HG03025 (cell line): Measurements from ENCODE around the gene CEP68.
"Not testable (repeated sequence)": the region's sequence is repeated elsewhere in the genome, so short reads cannot be mapped to it uniquely, and the experiment has no call there.

ENCODE experiments used
- ATAC-seq: cut with Tn5 transposase; IDR thresholded peaks from one replicate; pipeline ENCODE4 v1.9.1; 2021; ENCODE audit warnings: mild to moderate bottlenecking, moderate library complexity; ENCODE audit not compliant: unreplicated experiment, low FRiP score

CEP68 gene

GRCh38 chr2:65056215-65057053, at the start of gene CEP68:
Gene CEP68, plus strand, starts transcription at chr2:65056416. Its CDS starts 13,029 bp downstream, at chr2:65069445.
- peak; percentile 85 for ATAC-seq

GRCh38 chr2:65013776-65014175, 42.4 kb upstream of the CEP68 start:
- ATAC-seq: no peak

- ATAC-seq: no peak
Observed at GRCh38 chr2:65015731-65016130, 40.5 kb upstream of the CEP68 start.

GRCh38 chr2:65016789-65017188, 39.4 kb upstream of the CEP68 start:
- no peak for ATAC-seq

GRCh38 chr2:65017335-65017734, 38.9 kb upstream of the CEP68 start:
- no peak for ATAC-seq

GRCh38 chr2:65018141-65018582, 38.1 kb upstream of the CEP68 start:
- no peak for ATAC-seq

GRCh38 chr2:65019010-65019409, 37.2 kb upstream of the CEP68 start:
- no peak for ATAC-seq

- no peak for ATAC-seq
Observed at GRCh38 chr2:65019675-65020195, 36.5 kb upstream of the CEP68 start.

GRCh38 chr2:65020251-65020650, 36.0 kb upstream of the CEP68 start:
- ATAC-seq: not testable (repeated sequence)

GRCh38 chr2:65020943-65021528, 35.2 kb upstream of the CEP68 start:
- no peak for ATAC-seq

GRCh38 chr2:65021709-65022108, 34.5 kb upstream of the CEP68 start:
- ATAC-seq: no peak

GRCh38 chr2:65022189-65022588, 34.0 kb upstream of the CEP68 start:
- ATAC-seq: no peak

- no peak for ATAC-seq
Observed at GRCh38 chr2:65023742-65024141, 32.5 kb upstream of the CEP68 start.

- no peak for ATAC-seq
Observed at GRCh38 chr2:65024149-65024829, 31.9 kb upstream of the CEP68 start.

GRCh38 chr2:65025453-65026123, 30.6 kb upstream of the CEP68 start:
- ATAC-seq: no peak

- no peak for ATAC-seq
Observed at GRCh38 chr2:65026154-65026553, 30.1 kb upstream of the CEP68 start.

GRCh38 chr2:65026704-65027464, 29.3 kb upstream of the CEP68 start:
- no peak for ATAC-seq

GRCh38 chr2:65027616-65028244, 28.5 kb upstream of the CEP68 start:
- ATAC-seq: no peak
